Activated naive CD4-positive, alpha-beta T cell treated with anti-CD3 and anti-CD28 coated beads, Interleukin-2, amount 10 ng/mL, durations not matched to agents 7 days and 5 days (primary cell): ENCODE data around the gene NARS2.
"Not testable (repeated sequence)": the region's sequence is repeated elsewhere in the genome, so short reads cannot be mapped to it uniquely, and the experiment has no call there.

Source experiments
- CTCF ChIA-PET: fragments of 350-600 bp; sonication (Branson Sonifier 250); formaldehyde crosslinking; loops from one replicate; lab custom pipeline; 2021; ENCODE audit warnings: antibody characterized with exemption; lab: Charles Lee
- DNase-seq: peaks from one replicate; pipeline ENCODE4 v3.0.0-alpha.2; 2020
- H3K27ac Mint-ChIP-seq: one replicate; pipeline ENCODE4 v1.8.0; 2021; ENCODE audit warnings: mild to moderate bottlenecking, moderate library complexity, mixed read lengths
- H3K27me3 Mint-ChIP-seq: one replicate; pipeline ENCODE4 v1.8.0; 2021; ENCODE audit warnings: mild to moderate bottlenecking, mixed read lengths
- H3K36me3 Mint-ChIP-seq: one replicate; pipeline ENCODE4 v1.8.0; 2021; ENCODE audit warnings: mixed read lengths
- H3K4me1 Mint-ChIP-seq: one replicate; pipeline ENCODE4 v1.8.0; 2021; ENCODE audit warnings: mixed read lengths
- H3K4me3 Mint-ChIP-seq: one replicate; pipeline ENCODE4 v1.8.0; 2021; ENCODE audit warnings: mild to moderate bottlenecking, moderate library complexity, mixed read lengths
- H3K9me3 Mint-ChIP-seq: one replicate; pipeline ENCODE4 v1.8.0; 2021; ENCODE audit warnings: mixed read lengths

NARS2 gene

DNA sequence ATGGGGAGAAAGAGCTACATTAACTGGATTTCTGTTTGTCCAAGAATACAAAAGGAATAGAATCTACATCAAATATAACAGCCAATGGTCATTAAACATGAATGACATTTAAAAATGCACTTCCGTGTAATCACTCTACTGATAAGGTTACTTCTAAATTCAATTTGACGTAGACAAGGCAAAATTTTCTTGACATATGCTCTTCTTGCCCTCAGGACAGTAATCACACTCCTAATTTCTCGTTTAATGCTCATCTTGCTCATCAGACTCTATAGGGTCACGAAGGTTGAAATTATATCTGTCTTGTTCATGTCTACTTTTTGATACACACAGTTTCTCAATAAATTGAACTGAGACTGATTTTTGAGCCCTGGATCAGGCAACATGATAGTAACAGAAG lies 58.4 kb downstream of the NARS2 start:
- Mint-ChIP-seq H3K27me3 (no peaks in the 10 kb centered on the region), H3K36me3 (peaks cover 8% of the 10 kb centered on the region), H3K4me1 (no peaks in the 10 kb centered on the region), H3K9me3 (no peaks in the 10 kb centered on the region), H3K4me3 (no peak overlapping the region), H3K27ac (no peak overlapping the region)
- DNase-seq, result no peak
- CTCF ChIA-PET, result no interaction called here

DNA sequence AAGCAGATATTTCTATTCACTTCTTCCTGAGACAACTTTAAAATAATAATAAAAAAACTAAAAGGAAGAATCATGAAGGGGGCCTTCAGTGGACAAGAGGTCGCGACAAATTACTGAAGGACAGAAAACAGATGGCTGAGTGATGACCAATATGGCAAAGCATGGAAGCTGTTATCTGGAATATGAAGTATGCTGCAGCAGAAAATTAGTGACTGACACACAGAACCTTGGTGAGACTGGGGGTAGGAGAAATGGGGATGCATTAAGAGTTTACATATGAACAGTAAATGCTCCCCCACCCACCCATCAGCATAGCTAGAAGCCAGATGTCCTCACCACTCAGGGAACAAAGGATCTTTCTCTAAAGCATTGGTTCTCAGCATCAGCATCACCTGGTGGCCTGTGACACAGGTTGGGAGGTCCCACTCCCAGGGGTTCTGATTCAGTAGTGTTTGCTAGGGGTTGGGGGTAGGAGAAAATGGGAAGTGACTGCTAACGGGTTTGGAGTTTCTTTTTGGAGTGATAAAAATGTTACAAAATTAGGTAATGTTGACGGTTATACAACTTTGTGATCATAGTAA lies 59.7 kb downstream of the NARS2 start:
- H3K9me3 Mint-ChIP-seq, result peaks cover 4% of the 10 kb centered on the region
- H3K4me3 Mint-ChIP-seq, result no peak overlapping the region
- CTCF ChIA-PET, result no interaction called here
- no peak for DNase-seq
- no peaks in the 10 kb centered on the region for H3K27me3 Mint-ChIP-seq
- peaks cover 16% of the 10 kb centered on the region for H3K36me3 Mint-ChIP-seq
- H3K27ac Mint-ChIP-seq, result no peak overlapping the region
- H3K4me1 Mint-ChIP-seq, result peaks cover 3% of the 10 kb centered on the region

DNA sequence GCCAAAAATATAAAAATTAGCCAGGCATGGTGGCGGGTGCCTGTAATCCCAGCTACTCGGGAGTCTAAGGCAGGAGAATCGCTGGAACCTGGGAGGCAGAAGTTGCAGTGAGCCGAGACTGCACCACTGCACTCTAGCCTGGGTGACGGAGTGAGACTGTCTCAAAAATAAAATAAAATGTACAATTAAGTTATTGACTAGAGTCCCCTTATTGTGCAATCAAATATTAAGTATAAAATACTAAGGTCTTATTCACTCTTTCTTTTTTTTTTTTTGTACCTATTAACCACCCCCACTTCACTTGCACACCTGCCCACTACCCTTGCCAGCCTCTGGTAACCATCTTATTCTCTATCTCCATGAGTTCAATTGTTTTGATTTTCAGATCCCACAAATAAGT lies 61.6 kb downstream of the NARS2 start:
- H3K4me1 Mint-ChIP-seq, DNase-seq, CTCF ChIA-PET, H3K27ac Mint-ChIP-seq, H3K9me3 Mint-ChIP-seq, H3K27me3 Mint-ChIP-seq, H3K4me3 Mint-ChIP-seq: not testable (repeated sequence)
- peaks cover 19% of the 10 kb centered on the region for H3K36me3 Mint-ChIP-seq

DNA sequence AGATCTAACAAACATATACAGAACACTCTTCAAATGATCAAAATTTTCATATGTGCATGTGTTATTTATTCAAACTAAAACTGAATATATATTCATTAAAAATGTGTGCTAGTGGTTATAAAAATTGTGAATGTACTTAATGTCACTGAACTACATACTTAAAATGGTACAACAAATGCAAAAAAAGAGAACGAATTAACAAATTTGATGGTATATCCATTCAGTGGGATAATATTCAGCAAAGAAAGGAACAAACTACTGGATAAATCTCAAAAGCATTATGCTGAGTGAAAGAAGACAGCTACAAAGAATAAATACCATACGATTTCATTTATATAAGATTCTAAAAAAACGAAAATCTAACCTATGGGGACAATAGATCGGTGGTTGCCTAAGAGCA lies 64.1 kb downstream of the NARS2 start:
- Mint-ChIP-seq H3K27ac (no peak overlapping the region), H3K4me1 (peaks cover 5% of the 10 kb centered on the region), H3K36me3 (peaks cover 23% of the 10 kb centered on the region), H3K9me3 (peaks cover 8% of the 10 kb centered on the region), H3K4me3 (no peak overlapping the region), H3K27me3 (no peaks in the 10 kb centered on the region)
- DNase-seq, result no peak
- CTCF ChIA-PET, result no interaction called here

DNA sequence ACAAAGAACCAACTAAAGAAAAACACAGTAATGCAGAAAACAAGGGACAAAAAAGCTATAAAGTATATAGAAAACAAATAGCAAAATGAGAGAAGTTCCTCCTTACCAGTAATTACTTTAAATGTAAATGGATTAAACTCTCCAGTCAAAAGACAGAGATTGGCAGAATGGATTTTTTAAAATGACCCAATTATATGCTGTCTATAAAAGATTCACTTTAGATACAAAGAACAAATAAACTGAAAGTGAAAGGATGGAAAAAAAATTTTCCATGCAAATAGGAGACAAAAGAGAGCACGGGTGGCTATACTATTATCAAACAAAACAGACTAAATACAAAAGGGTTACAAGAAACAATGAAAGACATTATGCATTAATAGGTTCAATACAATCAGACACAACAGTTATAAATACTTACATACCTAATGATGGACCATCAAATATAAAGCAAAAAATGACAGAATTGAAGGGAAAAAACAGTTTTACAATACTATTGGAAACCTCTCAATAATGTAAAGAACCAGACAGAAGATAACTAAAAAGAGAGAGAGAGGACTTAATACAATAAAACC lies 64.6 kb downstream of the NARS2 start:
- Mint-ChIP-seq H3K27ac (no peak overlapping the region), H3K4me1 (peaks cover 10% of the 10 kb centered on the region), H3K9me3 (peaks cover 8% of the 10 kb centered on the region), H3K4me3 (no peak overlapping the region), H3K36me3 (peaks cover 23% of the 10 kb centered on the region), H3K27me3 (no peaks in the 10 kb centered on the region)
- CTCF ChIA-PET, result no interaction called here
- DNase-seq, result no peak

DNA sequence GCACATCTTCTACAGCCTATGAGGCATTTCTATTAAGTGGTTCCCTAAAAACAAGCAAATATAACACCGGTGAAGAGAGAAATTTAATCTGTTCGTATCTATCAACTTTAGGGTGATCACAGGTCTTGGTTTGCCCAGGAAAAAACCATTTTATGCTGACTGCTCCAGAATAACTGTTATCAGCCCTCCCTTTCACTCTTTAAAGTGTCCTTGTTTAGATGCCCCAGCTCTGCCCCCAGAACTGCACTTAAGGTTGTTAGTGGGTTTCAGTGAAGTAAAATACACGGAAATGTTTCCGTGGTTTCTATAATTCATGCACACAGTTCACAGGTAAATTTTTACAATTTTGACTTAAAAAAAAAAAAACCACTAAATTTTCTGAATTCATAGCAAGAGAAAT lies 70.0 kb downstream of the NARS2 start:
- Mint-ChIP-seq H3K27ac (no peak overlapping the region), H3K4me3 (no peak overlapping the region), H3K27me3 (no peaks in the 10 kb centered on the region), H3K4me1 (peaks cover 30% of the 10 kb centered on the region), H3K36me3 (peaks cover 10% of the 10 kb centered on the region), H3K9me3 (peaks cover 4% of the 10 kb centered on the region)
- no peak for DNase-seq
- CTCF ChIA-PET, result no interaction called here

DNA sequence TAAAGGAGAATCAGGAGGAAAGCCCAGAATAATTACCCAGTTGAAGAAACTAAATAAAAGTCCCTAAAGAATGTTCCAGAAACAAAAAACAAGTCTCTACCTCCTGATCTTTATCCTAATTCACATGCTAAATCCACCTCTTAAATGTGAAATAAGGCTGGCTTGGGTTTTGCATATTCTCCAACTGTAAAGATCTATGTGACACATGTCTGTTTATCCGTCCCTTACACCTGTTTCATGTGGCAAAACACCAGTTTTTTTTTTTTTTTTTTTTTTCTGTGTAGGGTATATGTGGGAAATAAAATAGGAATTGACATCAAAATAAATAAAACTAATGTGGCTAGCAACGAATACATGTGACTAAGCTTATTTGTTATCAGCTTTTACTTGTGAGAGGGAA lies 70.5 kb downstream of the NARS2 start:
- no peaks in the 10 kb centered on the region for H3K27me3 Mint-ChIP-seq
- no peak for DNase-seq
- peaks cover 2% of the 10 kb centered on the region for H3K9me3 Mint-ChIP-seq
- H3K27ac Mint-ChIP-seq, result no peak overlapping the region
- H3K36me3 Mint-ChIP-seq, result peaks cover 7% of the 10 kb centered on the region
- peaks cover 30% of the 10 kb centered on the region for H3K4me1 Mint-ChIP-seq
- CTCF ChIA-PET, result no interaction called here
- H3K4me3 Mint-ChIP-seq, result no peak overlapping the region

DNA sequence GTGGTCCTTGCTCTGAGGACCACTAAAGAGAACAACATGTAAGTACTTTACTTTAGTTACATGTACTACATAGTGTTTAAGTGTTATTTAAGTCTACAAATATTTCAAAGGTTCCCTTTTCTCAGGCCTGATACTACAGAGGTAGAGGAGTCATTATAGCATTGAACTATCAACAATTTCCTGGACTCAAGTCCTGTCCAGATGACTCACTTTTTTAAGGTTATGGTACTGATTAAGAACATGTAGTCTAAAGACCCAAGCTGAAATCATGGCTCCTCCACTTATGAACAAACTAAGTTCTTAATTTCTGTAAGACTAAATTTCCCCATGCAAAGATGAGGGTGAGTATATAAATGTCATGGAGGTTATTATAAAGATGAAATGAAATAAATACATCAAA lies 74.7 kb downstream of the NARS2 start:
- CTCF ChIA-PET, result no interaction called here

DNA sequence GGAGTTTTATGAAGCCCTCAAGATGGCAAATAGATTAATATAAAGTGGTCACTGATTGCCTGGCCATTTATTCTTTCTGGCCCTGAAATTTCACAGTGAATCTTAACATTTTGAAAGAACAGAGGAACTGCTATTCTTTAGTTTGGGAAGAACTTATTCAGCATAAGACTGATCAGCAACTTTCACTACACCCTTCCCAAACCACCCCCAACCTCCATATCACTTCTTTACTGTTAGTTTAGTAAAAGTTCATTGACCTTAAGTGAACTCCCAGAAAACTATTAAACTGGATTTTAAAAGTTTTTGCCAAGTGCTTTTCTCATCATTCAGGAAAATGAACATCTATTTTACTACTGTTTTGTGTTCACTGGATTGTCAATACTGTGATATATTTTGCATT lies 77.4 kb downstream of the NARS2 start:
- no peak overlapping the region for H3K4me3 Mint-ChIP-seq
- CTCF ChIA-PET, result interaction anchor here (1.1 kb wide), 1 partner anchor 76 kb away, joined by 5 read pairs; no protein-coding TSS in a partner anchor
- no peak overlapping the region for H3K27ac Mint-ChIP-seq
- DNase-seq, result no peak
- peaks cover 7% of the 10 kb centered on the region for H3K4me1 Mint-ChIP-seq
- peaks cover 1% of the 10 kb centered on the region for H3K36me3 Mint-ChIP-seq
- H3K27me3 Mint-ChIP-seq, result no peaks in the 10 kb centered on the region
- H3K9me3 Mint-ChIP-seq, result no peaks in the 10 kb centered on the region

More for the DNA sequence above, 74.7 kb downstream of the NARS2 start:
- peaks cover 23% of the 10 kb centered on the region for H3K4me1 Mint-ChIP-seq
- H3K27ac Mint-ChIP-seq, result no peak overlapping the region
- peaks cover 3% of the 10 kb centered on the region for H3K36me3 Mint-ChIP-seq
- H3K9me3 Mint-ChIP-seq, result no peaks in the 10 kb centered on the region
- H3K4me3 Mint-ChIP-seq, result no peak overlapping the region
- no peaks in the 10 kb centered on the region for H3K27me3 Mint-ChIP-seq
- DNase-seq, result no peak

DNA sequence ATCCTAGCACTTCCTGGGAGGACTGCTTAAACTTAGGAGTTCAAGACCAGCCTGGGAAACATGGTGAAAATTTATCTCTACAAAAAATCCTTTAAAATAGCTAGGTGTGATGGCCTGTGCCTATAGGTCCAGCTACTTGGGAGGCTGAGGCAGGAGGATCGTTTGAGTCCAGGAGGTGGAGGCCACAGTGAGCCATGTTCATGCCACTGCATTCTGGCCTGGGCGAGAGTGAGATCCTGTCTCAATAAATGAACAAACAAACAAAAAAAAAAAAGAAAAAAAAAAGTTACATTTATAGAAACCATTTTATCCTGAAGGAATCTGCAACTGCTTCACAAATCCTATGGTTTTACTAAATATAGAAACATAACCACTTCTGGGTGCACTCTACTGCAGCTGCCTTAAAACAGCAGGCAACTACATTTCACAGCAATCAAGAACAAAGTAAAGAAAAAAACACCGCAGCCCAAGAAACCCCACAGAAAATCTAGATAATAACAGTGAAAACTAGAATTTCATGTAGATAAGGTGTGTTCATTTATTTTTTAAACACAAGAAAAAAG lies 81.2 kb downstream of the NARS2 start:
- Mint-ChIP-seq H3K4me1 (no peaks in the 10 kb centered on the region), H3K9me3 (no peaks in the 10 kb centered on the region), H3K4me3 (no peak overlapping the region), H3K27ac (no peak overlapping the region), H3K36me3 (peaks cover 3% of the 10 kb centered on the region), H3K27me3 (no peaks in the 10 kb centered on the region)
- CTCF ChIA-PET, result no interaction called here
- no peak for DNase-seq

DNA sequence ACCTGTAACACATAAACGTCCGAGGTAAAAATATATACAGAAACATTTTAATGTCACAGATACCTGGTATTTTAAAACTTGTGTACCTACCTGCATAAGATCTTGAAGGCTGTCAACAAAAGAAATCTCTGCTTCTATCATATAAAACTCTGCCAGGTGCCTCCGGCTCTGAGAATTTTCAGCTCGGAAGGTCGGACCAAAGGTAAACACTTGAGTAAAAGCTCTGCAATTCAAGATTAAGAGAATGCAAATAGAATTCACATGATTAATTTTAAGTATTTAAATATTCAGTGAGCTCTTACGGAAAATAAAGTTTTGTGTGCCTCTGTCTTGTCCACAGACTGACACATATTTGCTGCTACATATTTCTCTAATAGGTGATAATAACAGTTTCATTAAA lies 81.7 kb downstream of the NARS2 start:
- Mint-ChIP-seq H3K36me3 (peaks cover 5% of the 10 kb centered on the region), H3K4me3 (no peak overlapping the region), H3K27me3 (no peaks in the 10 kb centered on the region), H3K9me3 (no peaks in the 10 kb centered on the region), H3K4me1 (no peaks in the 10 kb centered on the region), H3K27ac (no peak overlapping the region)
- CTCF ChIA-PET, result no interaction called here
- no peak for DNase-seq

DNA sequence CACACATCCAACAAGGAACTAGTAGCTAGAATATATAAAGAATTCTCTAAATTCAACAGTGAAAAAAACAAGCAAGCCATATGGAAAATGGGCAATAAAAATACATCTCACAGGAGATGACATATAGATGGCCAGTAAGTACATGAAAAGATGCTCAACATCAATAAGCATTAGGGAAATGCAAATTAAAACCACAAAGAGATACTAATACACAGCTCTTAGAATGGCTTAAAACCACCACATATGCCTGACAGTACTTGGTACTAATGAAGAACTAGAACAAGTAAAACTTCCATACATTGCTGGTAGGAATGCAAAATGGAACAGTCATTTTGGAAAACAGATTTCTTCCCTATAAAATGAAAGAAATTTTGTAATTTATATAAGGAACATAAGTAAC lies 85.5 kb downstream of the NARS2 start:
- Mint-ChIP-seq H3K9me3 (no peaks in the 10 kb centered on the region), H3K4me3 (no peak overlapping the region), H3K36me3 (peaks cover 21% of the 10 kb centered on the region), H3K4me1 (no peaks in the 10 kb centered on the region), H3K27me3 (no peaks in the 10 kb centered on the region), H3K27ac (no peak overlapping the region)
- CTCF ChIA-PET, result interaction anchor here (0.7 to 2.0 kb wide), 2 partner anchors 9 to 68 kb away, joined by 3 to 6 read pairs; no protein-coding TSS in a partner anchor
- no peak for DNase-seq

DNA sequence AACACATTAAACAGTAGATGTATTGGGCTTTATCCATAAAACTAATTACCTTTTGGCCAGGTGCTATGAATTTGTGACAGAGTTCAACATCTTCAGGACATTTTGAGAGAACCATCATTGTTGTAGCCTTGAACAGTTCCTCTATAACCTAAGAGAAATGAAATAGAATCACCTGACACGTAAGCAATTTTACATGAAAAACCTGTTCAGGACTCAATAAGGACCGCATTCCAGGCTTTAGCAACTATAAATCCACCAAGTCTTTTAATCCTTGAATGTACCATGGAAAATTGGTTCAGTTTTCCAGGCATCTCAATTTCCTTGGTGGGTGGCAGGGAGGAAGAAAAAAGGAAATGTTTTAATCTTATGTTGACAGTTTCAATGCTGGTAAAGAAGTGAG lies 96.1 kb downstream of the NARS2 start:
- no peaks in the 10 kb centered on the region for H3K27me3 Mint-ChIP-seq
- CTCF ChIA-PET, result no interaction called here
- H3K4me3 Mint-ChIP-seq, result no peak overlapping the region
- H3K9me3 Mint-ChIP-seq, result no peaks in the 10 kb centered on the region
- no peak for DNase-seq
- no peak overlapping the region for H3K27ac Mint-ChIP-seq
- no peaks in the 10 kb centered on the region for H3K4me1 Mint-ChIP-seq
- peaks cover 18% of the 10 kb centered on the region for H3K36me3 Mint-ChIP-seq

DNA sequence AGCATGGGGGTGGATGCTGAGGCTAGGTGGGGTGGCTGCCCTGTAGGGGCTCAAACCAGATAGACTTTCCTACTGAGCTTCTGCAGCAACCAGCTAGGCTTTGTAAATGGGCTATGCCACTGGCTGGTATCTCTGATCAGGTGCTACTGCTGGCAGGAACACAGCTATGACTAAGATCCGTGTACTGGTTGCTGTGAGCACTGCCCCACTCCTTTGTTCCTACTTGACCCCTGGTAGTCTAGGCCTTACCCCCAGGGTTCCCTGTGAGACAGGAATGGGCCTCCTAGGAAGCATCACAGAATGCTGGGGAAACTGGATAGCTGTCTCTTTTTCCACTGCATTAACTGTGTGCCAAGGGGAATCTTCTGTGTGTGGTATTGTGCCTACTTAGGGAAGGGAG lies 98.6 kb downstream of the NARS2 start:
- Mint-ChIP-seq H3K4me3 (no peak overlapping the region), H3K36me3 (peaks cover 20% of the 10 kb centered on the region), H3K4me1 (no peaks in the 10 kb centered on the region), H3K27me3 (no peaks in the 10 kb centered on the region), H3K27ac (no peak overlapping the region), H3K9me3 (no peaks in the 10 kb centered on the region)
- no peak for DNase-seq
- CTCF ChIA-PET, result no interaction called here

DNA sequence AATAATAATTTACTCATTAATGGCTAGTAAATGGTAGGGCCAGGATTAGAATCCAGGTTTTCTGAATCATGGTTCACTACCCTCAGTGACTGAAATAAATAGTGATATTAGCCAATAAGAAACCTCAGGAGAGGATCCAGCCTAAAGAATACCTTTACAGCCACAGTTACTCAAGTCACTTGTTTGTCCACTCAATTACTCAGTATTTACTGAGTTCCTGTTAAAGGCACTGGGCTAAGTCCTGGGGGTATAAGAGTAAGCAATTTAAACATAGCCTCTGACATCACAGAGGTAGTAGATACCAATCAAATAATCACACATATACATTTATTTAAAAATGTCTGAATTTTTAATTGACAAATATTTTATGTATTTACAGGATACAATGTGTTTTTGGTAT lies 100.2 kb downstream of the NARS2 start:
- peaks cover 5% of the 10 kb centered on the region for H3K4me1 Mint-ChIP-seq
- no peak for DNase-seq
- no peak overlapping the region for H3K4me3 Mint-ChIP-seq
- H3K9me3 Mint-ChIP-seq, result no peaks in the 10 kb centered on the region
- H3K36me3 Mint-ChIP-seq, result peaks cover 22% of the 10 kb centered on the region
- CTCF ChIA-PET, result no interaction called here
- no peak overlapping the region for H3K27ac Mint-ChIP-seq
- no peaks in the 10 kb centered on the region for H3K27me3 Mint-ChIP-seq
